ENCODE data around the gene ELFN2. TPM values are rescaled to one million over a fixed set of nuclear protein-coding genes. Genes with fewer than 3 reads are reported as not detected.

Gene ELFN2
- total RNA-seq, 2 donors from 2014 or later, result 1.6 TPM; not detected in 1

- DNase-seq, result no peak
- Histone ChIP-seq H3K27ac (no peak overlapping the region), H3K4me1 (no peaks in the 10 kb centered on the region), H3K9me3 (no peaks in the 10 kb centered on the region), H3K4me3 (no peak overlapping the region), H3K36me3 (replicated peaks in 1 of 2; ENCODE audit: insufficient read depth in 1 of 2, low read depth in 2 of 2) (no peaks in the 10 kb centered on the region), H3K27me3 (no peaks in the 10 kb centered on the region)
- no peak for TF ChIP-seq POLR2A (IDR thresholded peaks at IDR 0.05)
- TF ChIP-seq CTCF (IDR thresholded peaks at IDR 0.05), result no peak
- intact Hi-C loops (cut with DNase I), result no loop called here
- WGBS, 2 donors, result 47 to 63% methylated on average over 8 to 9 of the region's 9 CpGs
- ATAC-seq, result no peak
Measured at GRCh38 chr22:37381489-37381888, 45.8 kb downstream of the ELFN2 start.

- H3K4me3 ChIP-seq, result no peak overlapping the region
- H3K9me3 ChIP-seq, result no peaks in the 10 kb centered on the region
- H3K27ac ChIP-seq, result no peak overlapping the region
- H3K4me1 ChIP-seq, result no peaks in the 10 kb centered on the region
- TF ChIP-seq CTCF (IDR thresholded peaks at IDR 0.05) (no peak), POLR2A (IDR thresholded peaks at IDR 0.05) (no peak)
- H3K36me3 ChIP-seq (replicated peaks in 1 of 2; ENCODE audit: insufficient read depth in 1 of 2, low read depth in 2 of 2), result no peaks in the 10 kb centered on the region
- ATAC-seq, result no peak
- WGBS, 2 donors, result 34 to 40% methylated on average over 9 to 10 of the region's 10 CpGs
- intact Hi-C loops (cut with DNase I), result no loop called here
- no peaks in the 10 kb centered on the region for H3K27me3 ChIP-seq
- no peak for DNase-seq
Measured at GRCh38 chr22:37379722-37380121, 47.6 kb downstream of the ELFN2 start.

- no peak for DNase-seq
- Histone ChIP-seq H3K4me1 (no peaks in the 10 kb centered on the region), H3K9me3 (no peaks in the 10 kb centered on the region), H3K36me3 (replicated peaks in 1 of 2; ENCODE audit: insufficient read depth in 1 of 2, low read depth in 2 of 2) (no peaks in the 10 kb centered on the region), H3K27me3 (no peaks in the 10 kb centered on the region), H3K4me3 (no peak overlapping the region), H3K27ac (no peak overlapping the region)
- no peak for ATAC-seq
- intact Hi-C loops (cut with DNase I), result no loop called here
- no peak for TF ChIP-seq POLR2A (IDR thresholded peaks at IDR 0.05)
- no peak for TF ChIP-seq CTCF (IDR thresholded peaks at IDR 0.05)
- WGBS, 2 donors, result 9 to 15% methylated on average over 10 to 13 of the region's 13 CpGs
Measured at GRCh38 chr22:37379085-37379484, 48.2 kb downstream of the ELFN2 start.

GRCh38 chr22:37378642-37379058 is 48.6 kb downstream of the ELFN2 start:
- Histone ChIP-seq H3K27ac (no peak overlapping the region), H3K36me3 (replicated peaks in 1 of 2; ENCODE audit: insufficient read depth in 1 of 2, low read depth in 2 of 2) (no peaks in the 10 kb centered on the region), H3K4me1 (no peaks in the 10 kb centered on the region), H3K4me3 (no peak overlapping the region), H3K27me3 (no peaks in the 10 kb centered on the region), H3K9me3 (no peaks in the 10 kb centered on the region)
- ATAC-seq, result peak; percentile 10
- WGBS, 2 donors, result 9 to 11% methylated on average over 4 to 14 of the region's 14 CpGs
- TF ChIP-seq POLR2A (IDR thresholded peaks at IDR 0.05), result no peak
- no peak for TF ChIP-seq CTCF (IDR thresholded peaks at IDR 0.05)
- peak in 2 of 4 donors; percentile 28 to 32 for DNase-seq
- intact Hi-C loops (cut with DNase I), result no loop called here

GRCh38 chr22:37377927-37378326 is 49.4 kb downstream of the ELFN2 start:
- Histone ChIP-seq H3K4me3 (no peak overlapping the region), H3K27ac (no peak overlapping the region), H3K4me1 (no peaks in the 10 kb centered on the region), H3K9me3 (no peaks in the 10 kb centered on the region), H3K36me3 (replicated peaks in 1 of 2; ENCODE audit: insufficient read depth in 1 of 2, low read depth in 2 of 2) (no peaks in the 10 kb centered on the region), H3K27me3 (no peaks in the 10 kb centered on the region)
- TF ChIP-seq CTCF (IDR thresholded peaks at IDR 0.05) (no peak), POLR2A (IDR thresholded peaks at IDR 0.05) (no peak)
- DNase-seq, result no peak
- intact Hi-C loops (cut with DNase I), result no loop called here
- 22 to 52% methylated on average over 5 to 14 of the region's 14 CpGs for WGBS, 2 donors
- ATAC-seq, result no peak
